Right renal cortex interstitium (tissue), 3 donors: Measurements from ENCODE around the gene PCED1A. TPM values are rescaled to one million over a fixed set of nuclear protein-coding genes. Genes with fewer than 3 reads are reported as not detected.

Experiments used
- DNase-seq, 3 donors: peaks; one replicate each; pipeline ENCODE4 v3.0.0-alpha.2; 2013; ENCODE audit warnings: low read depth in 3 of 3, low spot score in 2 of 3
- polyA plus RNA-seq, 3 donors: library from polyadenylated mRNA; unstranded; fragments of 120-200 nt; gene quantifications; one replicate each; pipeline ENCODE4 v1.2.1, GENCODE V29; 2013; ENCODE audit not compliant: insufficient read length in 3 of 3

PCED1A gene
- polyA plus RNA-seq, 3 donors = 52.1 to 59.9 (median 52.4) TPM

DNA sequence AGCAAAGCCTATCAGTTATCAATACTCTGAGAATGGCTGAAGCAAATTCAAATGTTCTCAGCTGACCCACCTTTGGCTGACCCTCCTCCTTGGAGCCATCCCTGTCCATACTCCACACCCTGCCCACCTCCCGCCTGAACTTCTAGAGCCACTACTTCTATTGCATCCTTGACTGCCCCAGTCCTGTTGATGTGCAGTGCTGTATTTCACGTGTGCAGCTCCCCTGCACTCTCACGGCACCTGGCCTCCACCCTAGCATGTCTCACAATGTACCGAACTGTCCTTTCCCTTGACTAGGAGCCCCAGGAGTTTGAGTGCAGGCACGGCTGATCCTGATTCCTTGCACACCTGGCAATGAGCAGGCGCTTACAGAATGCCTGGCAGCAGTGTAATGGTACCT is 47.0 kb downstream of the PCED1A start:
- DNase-seq = no peak

Other genes with a start within 250 kb of the PCED1A start
- gene NOP56, start 188.0 kb downstream of the PCED1A start, polyA plus RNA-seq = 100 to 1,000 TPM; 244 to 266 (median 248) TPM
- 100 to 1,000 TPM; 128 to 137 (median 129) TPM for gene IDH3B, start 176.4 kb downstream of the PCED1A start, polyA plus RNA-seq
- 10 to 100 TPM; 22.8 to 27.1 (median 25.7) TPM for gene EBF4, start 147.9 kb downstream of the PCED1A start, polyA plus RNA-seq
- gene CPXM1, start 40.0 kb downstream of the PCED1A start, polyA plus RNA-seq = 100 to 1,000 TPM; 242 to 257 (median 256) TPM
- gene C20orf141, start 25.7 kb downstream of the PCED1A start, polyA plus RNA-seq = under 1 TPM in 2 of 3 donors, not detected in 1; 0.17 to 0.28 TPM
- gene TMEM239, start 24.3 kb downstream of the PCED1A start, polyA plus RNA-seq = under 1 TPM in 1 of 3 donors, not detected in 2; 0.04 TPM
- 10 to 100 TPM; 34.5 to 38.0 (median 35.3) TPM for gene VPS16, start 90 bp upstream of the PCED1A start, polyA plus RNA-seq
- gene PTPRA, start 32.8 kb upstream of the PCED1A start, polyA plus RNA-seq = 100 to 1,000 TPM; 106 to 117 (median 114) TPM
- under 1 TPM in 2 of 3 donors, not detected in 1; 0.22 to 0.34 TPM for gene GNRH2, start 203.0 kb upstream of the PCED1A start, polyA plus RNA-seq
- gene MRPS26, start 205.4 kb upstream of the PCED1A start, polyA plus RNA-seq = 10 to 100 TPM; 49.1 to 57.7 (median 49.6) TPM
- gene OXT, start 231.0 kb upstream of the PCED1A start, polyA plus RNA-seq = under 1 TPM in 2 of 3 donors, not detected in 1; 0.40 to 0.47 TPM
- gene AVP, start 244.1 kb upstream of the PCED1A start, polyA plus RNA-seq = not detected